ENCODE results near the gene NDP.
"Not testable (repeated sequence)": the region's sequence is repeated elsewhere in the genome, so short reads cannot be mapped to it uniquely, and the experiment has no call there.

NDP gene

GRCh38 chrX:43969504-43970501 is 3.4 kb downstream of the NDP start:
- DNase-seq: no peak

- DNase-seq: no peak
These were observed 4.8 kb downstream of the NDP start for GRCh38 chrX:43968359-43968781.

GRCh38 chrX:43964936-43965335 is 8.3 kb downstream of the NDP start:
- DNase-seq: no peak

- no peak for DNase-seq
These were observed 9.5 kb downstream of the NDP start for GRCh38 chrX:43963726-43964125.

- no peak for DNase-seq
These were observed 10.6 kb downstream of the NDP start for GRCh38 chrX:43962636-43963035.

- no peak for DNase-seq
These were observed 11.5 kb downstream of the NDP start for GRCh38 chrX:43961699-43962098.

- no peak for DNase-seq
These were observed 14.7 kb downstream of the NDP start for GRCh38 chrX:43958529-43958928.

GRCh38 chrX:43956034-43956433 is 17.2 kb downstream of the NDP start:
- no peak for DNase-seq

GRCh38 chrX:43953218-43953617 is 20.0 kb downstream of the NDP start:
- DNase-seq: no peak

GRCh38 chrX:43949669-43950068 is 23.5 kb downstream of the NDP start:
- peak in 2 of 4 experiments; percentile 2 to 6 for DNase-seq

- no peak for DNase-seq
These were observed 32.2 kb downstream of the NDP start for GRCh38 chrX:43940816-43941474.

- DNase-seq: no peak
These were observed 33.8 kb downstream of the NDP start for GRCh38 chrX:43939187-43939926.

- not testable (repeated sequence) for DNase-seq
These were observed 51.2 kb downstream of the NDP start for GRCh38 chrX:43922032-43922431.

- DNase-seq: not testable (repeated sequence)
These were observed 62.4 kb downstream of the NDP start for GRCh38 chrX:43910772-43911171.

GRCh38 chrX:43910012-43910411 is 63.2 kb downstream of the NDP start:
- DNase-seq: no peak

- no peak for DNase-seq
These were observed 64.0 kb downstream of the NDP start for GRCh38 chrX:43909141-43909540.

- no peak for DNase-seq
These were observed 73.0 kb downstream of the NDP start for GRCh38 chrX:43899878-43900815.

Measured in activated naive CD4-positive, alpha-beta T cell (primary cell).